AG04449 (cell line): Measurements from ENCODE around the gene PDE6D.

Experiments used
- CTCF ChIA-PET: fragments of 350-600 bp; formaldehyde crosslinking; extraction: SDS; loops from one replicate; lab custom pipeline; 2021; ENCODE audit warnings: antibody characterized with exemption; lab: Yijun Ruan, JAX
- POLR2A ChIA-PET: fragments of 400-600, 350-600 bp; formaldehyde crosslinking; extraction: SDS; loops from one replicate; lab custom pipeline; 2020; ENCODE audit warnings: antibody characterized with exemption, inconsistent platforms; lab: Yijun Ruan, JAX
- DNase-seq: peaks from one replicate; pipeline ENCODE4 v3.0.0-alpha.2; 2010; ENCODE audit warnings: low read depth, low spot score
- H3K4me3 ChIP-seq: 2 replicates; pipeline ENCODE4 v1.5.1; 2011; ENCODE audit warnings: low read depth, mild to moderate bottlenecking, control low read depth, low read length
- CTCF ChIP-seq: IDR thresholded peaks from one replicate; pipeline ENCODE4 v1.5.1; 2011; ENCODE audit warnings: mild to moderate bottlenecking, moderate library complexity, low read length, control low read depth, inconsistent platforms; ENCODE audit not compliant: insufficient read depth; ENCODE audit errors: missing control alignments

Gene PDE6D

GRCh38 chr2:231810905-231811304 lies 29.8 kb upstream of the PDE6D start:
- DNase-seq, result peak; percentile 31
- H3K4me3 ChIP-seq, result no peak overlapping the region
- ChIA-PET POLR2A (no interaction called here), CTCF (interaction anchor here (0.6 to 4.0 kb wide), 4 partner anchors 11 to 95 kb away, joined by 3 to 31 read pairs (median 4); no protein-coding TSS in a partner anchor)
- no peak for TF ChIP-seq CTCF

DNA sequence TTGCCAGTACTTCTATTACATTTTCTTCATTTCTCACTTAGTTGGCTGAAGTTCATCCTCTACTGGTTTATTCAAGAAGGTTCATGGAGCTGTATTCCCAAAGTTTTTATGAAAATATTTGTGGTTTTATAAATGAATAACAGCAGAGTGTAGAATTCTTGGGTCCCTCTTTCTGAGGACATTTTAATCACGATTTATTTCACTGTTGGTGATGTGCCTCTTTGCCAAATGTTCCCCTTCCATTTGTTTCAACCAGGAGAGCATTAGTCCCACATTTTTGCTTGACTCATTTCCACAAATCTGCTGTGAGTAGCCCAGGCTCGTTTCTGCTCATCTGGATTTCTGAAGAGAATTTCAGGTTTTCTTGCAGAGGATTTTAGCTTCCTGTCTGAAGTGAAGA lies 25.9 kb upstream of the PDE6D start:
- ChIA-PET CTCF (interaction anchor here (0.8 to 3.2 kb wide), 6 partner anchors 11 to 326 kb away, joined by 3 to 20 read pairs (median 4); partner anchors contain the start of gene COPS7B), POLR2A (interaction anchor here (0.6 kb wide), 2 partner anchors 14 to 190 kb away, joined by 3 to 4 read pairs; no protein-coding TSS in a partner anchor)
- DNase-seq, result no peak
- no peak overlapping the region for H3K4me3 ChIP-seq
- no peak for TF ChIP-seq CTCF

- TF ChIP-seq CTCF, result no peak
- DNase-seq, result no peak
- ChIA-PET POLR2A (no interaction called here), CTCF (interaction anchor here (7.5 kb wide), 1 partner anchor 12 kb away, joined by 74 read pairs; no protein-coding TSS in a partner anchor)
- H3K4me3 ChIP-seq, result no peak overlapping the region
These were observed 22.5 kb upstream of the PDE6D start for GRCh38 chr2:231803501-231804138.

GRCh38 chr2:231800493-231801091 lies 19.5 kb upstream of the PDE6D start:
- DNase-seq, result no peak
- no peak overlapping the region for H3K4me3 ChIP-seq
- ChIA-PET POLR2A (no interaction called here), CTCF (interaction anchor here (0.7 to 7.5 kb wide), 25 partner anchors 9 to 640 kb away, joined by 3 to 74 read pairs (median 5); partner anchors contain the start of gene COPS7B)
- peak; percentile 55 for TF ChIP-seq CTCF

DNA sequence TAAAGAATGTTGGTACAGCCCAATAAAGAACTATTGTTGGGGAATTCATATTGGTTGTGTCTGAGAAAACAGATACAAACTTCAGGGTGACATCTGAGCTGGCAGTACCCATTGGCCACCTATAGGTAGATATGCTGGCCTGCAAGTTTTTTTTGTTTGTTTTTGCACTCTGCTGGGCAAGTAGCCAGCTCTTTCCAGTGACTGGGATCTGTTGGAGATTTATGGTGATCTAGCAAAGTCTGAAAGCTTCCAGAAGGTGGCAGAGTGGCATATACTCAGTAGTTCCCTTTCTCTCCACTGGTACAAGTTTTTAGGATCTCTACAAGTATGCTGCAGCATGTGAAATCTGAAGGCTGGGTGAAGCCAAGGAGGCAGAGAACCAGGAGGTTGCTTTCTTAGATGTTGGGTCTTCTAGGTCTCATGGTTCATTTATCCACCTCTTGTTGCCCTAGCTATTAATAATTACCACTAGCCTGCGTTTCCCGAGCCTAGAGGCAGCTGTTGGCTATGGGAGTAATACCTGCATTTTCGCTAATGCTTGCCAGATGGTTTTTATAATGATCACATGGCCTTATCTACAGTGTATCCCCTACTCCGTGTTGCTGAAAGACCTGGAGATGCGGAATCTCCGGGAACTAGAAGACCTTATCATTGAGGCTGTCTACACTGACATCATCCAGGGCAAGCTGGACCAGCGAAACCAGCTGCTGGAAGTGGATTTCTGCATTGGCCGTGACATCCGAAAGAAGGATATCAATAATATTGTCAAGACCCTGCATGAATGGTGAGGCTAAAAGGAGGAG lies 14.6 kb upstream of the PDE6D start:
- POLR2A ChIA-PET, result no interaction called here
- CTCF ChIA-PET, result interaction anchor here (1.0 to 9.3 kb wide), 6 partner anchors 6 to 642 kb away, joined by 3 to 74 read pairs (median 15); partner anchors contain the start of gene COPS7B
- H3K4me3 ChIP-seq, result no peak overlapping the region
- TF ChIP-seq CTCF, result peak; percentile 21
- DNase-seq, result no peak
